Endothelial cell of umbilical vein (primary cell): Measurements from ENCODE around the gene DOLPP1.

Source experiments
- EZH2 ChIP-seq: IDR thresholded peaks from 2 replicates; pipeline ENCODE4 v1.6.1; 2012; ENCODE audit warnings: borderline replicate concordance, low read depth, mild to moderate bottlenecking, moderate library complexity, low read length, inconsistent platforms; ENCODE audit not compliant: severe bottlenecking
- FOS ChIP-seq: IDR thresholded peaks from 2 replicates; pipeline ENCODE4 v1.6.1; 2011; ENCODE audit warnings: mild to moderate bottlenecking, low read length, moderate library complexity, borderline replicate concordance; ENCODE audit not compliant: insufficient read depth
- MYC ChIP-seq: IDR thresholded peaks from one replicate; pipeline ENCODE4 v1.6.1; 2011; ENCODE audit warnings: mild to moderate bottlenecking, low read depth, low read length
- POLR2A ChIP-seq: IDR thresholded peaks from 2 replicates; pipeline ENCODE4 v1.6.1; 2012; ENCODE audit warnings: low read depth, mild to moderate bottlenecking, control low read depth, low read length
- POLR2AphosphoS5 ChIP-seq: IDR thresholded peaks from 2 replicates; pipeline ENCODE4 v1.6.1; 2012; ENCODE audit warnings: low read depth, mild to moderate bottlenecking, control low read depth, low read length, moderate library complexity; ENCODE audit not compliant: insufficient read depth
- TF ChIP-seq, protein P1 (sequence below), 2 donors: IDR thresholded peaks; 1 replicate in 1 of 2; 2 replicates in 1 of 2; pipeline ENCODE4 v1.5.1; 2011; ENCODE audit warnings: low read length in 2 of 2, mild to moderate bottlenecking in 2 of 2, moderate library complexity in 2 of 2, control low read depth in 1 of 2, inconsistent platforms in 1 of 2, low read depth in 1 of 2; ENCODE audit not compliant: insufficient read depth in 1 of 2; ENCODE audit errors: extremely low read depth in 1 of 2

DNA sequence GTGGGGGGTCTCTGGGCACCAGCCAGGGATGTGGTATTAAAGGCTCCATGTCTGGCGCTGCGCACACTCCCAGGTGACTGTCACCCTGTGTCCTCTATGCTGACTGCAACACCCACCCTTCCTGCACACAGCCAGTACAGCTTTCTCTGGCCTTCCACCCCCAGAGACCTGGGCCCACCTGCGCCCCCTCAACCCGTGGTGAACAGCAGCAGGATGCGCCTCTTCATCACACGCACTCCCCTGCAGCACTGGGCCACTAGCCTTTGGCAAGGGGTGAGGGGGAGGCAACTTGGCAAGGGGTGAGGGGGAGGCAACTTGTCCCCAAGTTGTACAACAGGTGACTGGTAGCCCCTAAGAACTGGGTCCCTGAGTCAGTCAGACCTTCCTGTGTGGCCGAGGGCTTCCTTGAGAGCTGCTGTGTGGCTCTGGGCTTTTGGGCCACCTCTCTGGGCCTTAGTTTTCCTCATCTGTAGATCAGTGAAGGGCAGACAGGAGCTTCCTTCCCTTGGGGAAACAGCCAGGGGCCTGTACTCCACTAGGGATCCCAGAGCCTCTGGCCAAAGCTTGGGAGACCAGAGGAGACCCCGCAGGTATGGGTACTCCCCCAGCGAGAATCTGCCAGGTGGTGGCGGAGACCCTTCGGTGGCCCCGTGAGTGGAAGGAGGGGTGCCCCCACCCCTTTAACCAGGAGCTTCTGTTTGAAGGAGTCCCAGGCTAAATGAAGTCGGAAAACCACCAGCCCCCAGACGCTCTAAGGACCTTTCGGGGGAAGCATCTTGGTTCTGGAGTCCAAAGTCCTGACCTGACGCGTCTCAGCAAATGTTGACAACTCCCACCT lies 25.2 kb downstream of the DOLPP1 start:
- TF ChIP-seq POLR2A (no peak), EZH2 (no peak), POLR2AphosphoS5 (no peak), MYC (no peak), FOS (no peak)
- TF ChIP-seq, protein P1, sequence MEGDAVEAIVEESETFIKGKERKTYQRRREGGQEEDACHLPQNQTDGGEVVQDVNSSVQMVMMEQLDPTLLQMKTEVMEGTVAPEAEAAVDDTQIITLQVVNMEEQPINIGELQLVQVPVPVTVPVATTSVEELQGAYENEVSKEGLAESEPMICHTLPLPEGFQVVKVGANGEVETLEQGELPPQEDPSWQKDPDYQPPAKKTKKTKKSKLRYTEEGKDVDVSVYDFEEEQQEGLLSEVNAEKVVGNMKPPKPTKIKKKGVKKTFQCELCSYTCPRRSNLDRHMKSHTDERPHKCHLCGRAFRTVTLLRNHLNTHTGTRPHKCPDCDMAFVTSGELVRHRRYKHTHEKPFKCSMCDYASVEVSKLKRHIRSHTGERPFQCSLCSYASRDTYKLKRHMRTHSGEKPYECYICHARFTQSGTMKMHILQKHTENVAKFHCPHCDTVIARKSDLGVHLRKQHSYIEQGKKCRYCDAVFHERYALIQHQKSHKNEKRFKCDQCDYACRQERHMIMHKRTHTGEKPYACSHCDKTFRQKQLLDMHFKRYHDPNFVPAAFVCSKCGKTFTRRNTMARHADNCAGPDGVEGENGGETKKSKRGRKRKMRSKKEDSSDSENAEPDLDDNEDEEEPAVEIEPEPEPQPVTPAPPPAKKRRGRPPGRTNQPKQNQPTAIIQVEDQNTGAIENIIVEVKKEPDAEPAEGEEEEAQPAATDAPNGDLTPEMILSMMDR (IDR thresholded peaks at IDR 0.05; ENCODE audit: extremely low read depth in 1 of 2, insufficient read depth in 1 of 2, low read depth in 1 of 2, low read length in 2 of 2) = no peak
